HepG2 (cell line): ENCODE data around the gene NKAIN4. TPM values are rescaled to one million over a fixed set of nuclear protein-coding genes. Genes with fewer than 3 reads are reported as not detected.

Experiments used
- ATAC-seq: fragments of 200-7000 bp; cut with Tn5 transposase; 3 replicates; pipeline ENCODE4 v1.9.1; 2020; ENCODE audit warnings: mild to moderate bottlenecking, moderate library complexity
- BruUV-seq: library from RNA; stranded (reverse); fragments of 400-500 nt; replicated peaks from 2 replicates; lab custom pipeline; 2021; lab: Mats Ljungman, UMichigan
- CTCF ChIA-PET: fragments of 300-600 bp; formaldehyde crosslinking; extraction: SDS; loops from one replicate; lab custom pipeline; 2021; ENCODE audit warnings: low total read pairs, inconsistent platforms, low intra/inter-chr PET ratio; lab: Yijun Ruan, JAX
- POLR2A ChIA-PET: fragments of 350-600 bp; sonication (Branson Sonifier 250); formaldehyde crosslinking; loops from one replicate; lab custom pipeline; 2020; ENCODE audit warnings: antibody characterized with exemption, inconsistent platforms; lab: Yijun Ruan, JAX
- DNase-seq: peaks from one replicate; pipeline ENCODE4 v3.0.0-alpha.2; 2015; ENCODE audit warnings: low spot score
- FAIRE-seq: peaks from 3 replicates; lab custom pipeline; 2011; peaks lifted over from hg19 to GRCh38; lab: Jason Lieb, UNC
- H2AFZ ChIP-seq: one replicate; pipeline ENCODE4 v1.6.1; 2011; ENCODE audit warnings: low read length, inconsistent platforms
- H3K27ac ChIP-seq: fragments of 300-600 bp; 3 replicates; pipeline ENCODE4 v1.8.0; 2011; ENCODE audit warnings: mixed run types, mild to moderate bottlenecking, mixed read lengths, low read length, inconsistent platforms; ENCODE audit not compliant: insufficient read depth; ENCODE audit errors: extremely low read length
- H3K27me3 ChIP-seq, 2 experiments: fragments of 200-600 bp in 1 of 2; 2 replicates in 1 of 2; 3 replicates in 1 of 2; pipeline versions ENCODE4 v1.6.0 to v1.8.0; 2011; ENCODE audit warnings: low read length in 2 of 2, mild to moderate bottlenecking in 2 of 2, moderate library complexity in 2 of 2, inconsistent platforms in 1 of 2; ENCODE audit not compliant: insufficient read depth in 2 of 2, control insufficient read depth in 1 of 2
- H3K36me3 ChIP-seq, 2 experiments: fragments of 200-600 bp in 1 of 2; replicated peaks in 1 of 2; 2 replicates in 1 of 2; 3 replicates in 1 of 2; pipeline versions ENCODE4 v1.5.1 to v1.8.0; 2011; ENCODE audit warnings: low read length in 2 of 2, inconsistent platforms in 1 of 2; ENCODE audit not compliant: insufficient read depth in 2 of 2, control insufficient read depth in 1 of 2
- H3K4me1 ChIP-seq: 2 replicates; pipeline ENCODE4 v1.5.1; 2012; ENCODE audit warnings: low read length, inconsistent platforms; ENCODE audit not compliant: insufficient read depth
- H3K4me2 ChIP-seq: 2 replicates; pipeline ENCODE4 v1.6.0; 2011; ENCODE audit warnings: low read depth, low read length, inconsistent platforms
- H3K4me3 ChIP-seq, 3 experiments: fragments of 200-600 bp in 1 of 3; sonication (generic), shearing (Covaris generic) in 1 of 3; replicated peaks in 1 of 3; 2 replicates each; pipeline ENCODE4 v1.5.1; 2011 to 2016; ENCODE audit warnings: low read length in 3 of 3, inconsistent platforms in 2 of 3, low read depth in 2 of 3, mild to moderate bottlenecking in 2 of 3, control low read depth in 1 of 3, mixed read lengths in 1 of 3; ENCODE audit not compliant: insufficient read depth in 1 of 3
- H3K79me2 ChIP-seq: one replicate; pipeline ENCODE4 v1.6.1; 2011; ENCODE audit warnings: low read length, inconsistent platforms; ENCODE audit not compliant: insufficient read depth
- H3K9ac ChIP-seq: 2 replicates; pipeline ENCODE4 v1.6.0; 2011; ENCODE audit warnings: mild to moderate bottlenecking, low read depth, low read length, inconsistent platforms; ENCODE audit not compliant: insufficient read depth
- H3K9me3 ChIP-seq: 2 replicates; pipeline ENCODE4 v1.5.1; 2012; ENCODE audit warnings: mild to moderate bottlenecking, low read length
- H4K20me1 ChIP-seq: 2 replicates; pipeline ENCODE4 v1.6.0; 2011; ENCODE audit warnings: inconsistent platforms, mild to moderate bottlenecking, low read length, moderate library complexity; ENCODE audit not compliant: insufficient read depth
- AGO2 ChIP-seq: fragments of 200-400 bp; formaldehyde crosslinking; optimal IDR thresholded peaks from 2 replicates; pipeline ENCODE3; 2017; ENCODE audit warnings: mild to moderate bottlenecking, low read depth, low read length, moderate library complexity
- HDAC2 ChIP-seq: sonication (generic); formaldehyde crosslinking; IDR thresholded peaks from 2 replicates; pipeline ENCODE4 v1.4.0; 2020; ENCODE audit warnings: missing genetic modification reagents
- NFE2L2 ChIP-seq: fragments of 150-350 bp; IDR thresholded peaks from 2 replicates; pipeline ENCODE4 v1.6.1; 2014; ENCODE audit warnings: low read length
- ZNF224 ChIP-seq: sonication (generic); formaldehyde crosslinking; IDR thresholded peaks from 2 replicates; pipeline ENCODE4 v1.5.0; 2020; ENCODE audit warnings: mild to moderate bottlenecking, missing genetic modification reagents
- ZNF788 ChIP-seq: sonication (generic); formaldehyde crosslinking; IDR thresholded peaks from 2 replicates; pipeline ENCODE4 v1.5.0; 2020; ENCODE audit warnings: mild to moderate bottlenecking, missing genetic modification reagents, borderline replicate concordance
- ZUFSP ChIP-seq: sonication (generic); formaldehyde crosslinking; IDR thresholded peaks from 2 replicates; pipeline ENCODE4 v1.9.0; 2021; ENCODE audit warnings: missing genetic modification reagents, mild to moderate bottlenecking, borderline replicate concordance
- WGBS: methylation state at CpG from one replicate; pipeline ENCODE4 v1.1.6; 2017; ENCODE audit warnings: low lambda C conversion rate; 5-methylcytosine and 5-hydroxymethylcytosine counted together
- in situ Hi-C: cut with HindIII; loops from 2 replicates; pipeline ENCODE4 v1.10.0; 2017; ENCODE audit warnings: low pct_unique_long_range_greater_than_20kb; ENCODE audit not compliant: extremely low pct_ligation_motif_present
- intact Hi-C: fragments of 100-400 bp; cut with micrococcal nuclease; formaldehyde crosslinking; loops from one replicate; pipeline ENCODE4 v1.10.0; 2022; ENCODE audit not compliant: unreplicated experiment
- polyA plus RNA-seq, 8 experiments: library from polyadenylated mRNA; depleted of rRNA in 3 of 8; stranded (reverse) in 7 of 8; unstranded in 1 of 8; fragments of >200 nt; fragmentation: Illumina TruSeq in 4 of 8; extraction: Trizol in 4 of 8; gene quantifications; 2 replicates each; pipeline versions ENCODE4 v1.2.1 to v1.2.3, GENCODE V29; 2011 to 2016; ENCODE audit warnings: low read depth in 4 of 8, missing spikeins in 1 of 8, mixed read lengths in 1 of 8; ENCODE audit not compliant: insufficient read depth in 1 of 8
- total RNA-seq, 5 experiments: library from RNA; depleted of rRNA; stranded (reverse); fragments of >200 nt; fragmentation: Illumina TruSeq; extraction: Trizol; gene quantifications; 2 replicates each; pipeline ENCODE4 v1.2.3, GENCODE V29; 2016; ENCODE audit warnings: low read depth in 1 of 5
- TF ChIP-seq, protein P1 (sequence below): sonication (generic); formaldehyde crosslinking; IDR thresholded peaks from 2 replicates; pipeline ENCODE4 v1.5.1; 2020; ENCODE audit warnings: mild to moderate bottlenecking, missing genetic modification reagents, borderline replicate concordance

The NKAIN4 gene
- total and polyA plus RNA-seq, 2 of the 13 experiments (the other 11 are each of a cell fraction or from before 2014, with no cell fraction given): not detected

DNA sequence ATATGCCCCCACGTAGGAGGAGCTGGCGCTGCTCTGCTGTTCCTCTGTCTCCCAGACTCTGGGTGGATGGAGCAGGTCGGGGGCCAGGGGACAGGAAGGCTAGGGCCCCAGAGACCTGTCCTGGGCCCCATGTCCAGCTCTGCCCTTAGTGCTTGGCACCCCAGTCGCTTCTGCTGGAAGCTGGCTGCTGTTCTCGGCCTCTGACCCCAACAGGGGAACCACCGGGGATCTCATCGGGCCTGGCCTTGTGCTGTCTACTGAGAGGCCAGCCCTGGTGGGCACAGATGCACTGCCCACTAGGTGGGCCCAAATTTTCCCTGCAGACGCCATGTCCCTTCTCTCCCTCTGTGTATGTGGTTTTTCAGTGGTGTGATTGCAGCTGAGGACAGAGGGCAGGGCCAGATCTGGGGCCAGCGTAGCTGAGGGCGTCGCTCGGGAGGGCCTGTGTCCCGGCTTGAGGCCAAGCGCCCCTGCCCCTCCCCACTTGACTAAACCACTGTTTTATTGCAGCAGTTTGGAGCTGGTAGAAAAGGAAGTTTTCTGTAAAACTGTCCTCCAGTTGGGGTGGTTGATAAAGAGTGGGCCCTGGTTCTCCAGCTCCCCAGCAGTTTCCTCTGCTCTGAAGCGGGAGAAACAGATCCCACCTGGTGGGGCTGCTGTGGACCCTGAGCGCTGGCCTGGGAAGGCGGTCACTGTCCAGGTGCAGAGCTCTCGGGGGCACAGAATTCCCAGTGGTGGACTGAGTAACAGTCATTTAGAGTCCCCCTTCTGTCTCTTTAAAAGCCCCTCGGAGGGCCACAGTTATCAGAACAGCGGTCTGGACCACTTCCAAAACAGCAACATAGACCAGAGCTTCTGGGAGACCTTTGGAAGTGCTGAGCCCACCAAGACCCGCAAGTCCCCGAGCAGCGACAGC lies 32.8 kb upstream of the NKAIN4 start:
- no TSS peak for BruUV-seq
- H3K36me3 ChIP-seq: peaks cover 32 to 46% of the 10 kb centered on the region in 2 experiments
- peaks cover 15% of the 10 kb centered on the region for H3K4me1 ChIP-seq
- TF ChIP-seq, protein P1, sequence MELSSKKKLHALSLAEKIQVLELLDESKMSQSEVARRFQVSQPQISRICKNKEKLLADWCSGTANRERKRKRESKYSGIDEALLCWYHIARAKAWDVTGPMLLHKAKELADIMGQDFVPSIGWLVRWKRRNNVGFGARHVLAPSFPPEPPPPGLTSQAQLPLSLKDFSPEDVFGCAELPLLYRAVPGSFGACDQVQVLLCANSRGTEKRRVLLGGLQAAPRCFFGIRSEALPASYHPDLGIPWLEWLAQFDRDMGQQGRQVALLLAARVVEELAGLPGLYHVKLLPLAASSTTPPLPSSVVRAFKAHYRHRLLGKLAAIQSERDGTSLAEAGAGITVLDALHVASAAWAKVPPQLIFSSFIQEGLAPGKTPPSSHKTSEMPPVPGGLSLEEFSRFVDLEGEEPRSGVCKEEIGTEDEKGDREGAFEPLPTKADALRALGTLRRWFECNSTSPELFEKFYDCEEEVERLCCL (CRISPR knock-in tag): no peak
- TF ChIP-seq HDAC2 (no peak), NFE2L2 (no peak), ZUFSP (CRISPR knock-in tag) (no peak), AGO2 (no peak), ZNF788 (CRISPR knock-in tag) (0 out of 2 replicates have a peak, but pooled peaks have one; percentile 19), ZNF224 (CRISPR knock-in tag) (no peak)
- TF ChIP-seq, all 625 proteins: peak for 1
- Histone ChIP-seq H3K4me2 (no peak overlapping the region), H4K20me1 (peaks cover 7% of the 10 kb centered on the region; the same call in 1 of the 2 replicates), H3K9me3 (no peaks in the 10 kb centered on the region), H3K4me3 (no peak overlapping the region), H3K79me2 (no peaks in the 10 kb centered on the region), H3K27me3 (peaks cover 0 to 5% of the 10 kb centered on the region in 2 experiments; a peak in 2 of 5 replicates), H2AFZ (no peak overlapping the region), H3K27ac (no peak overlapping the region), H3K9ac (no peak overlapping the region)
- 96% methylated on average over 20 of the region's 23 CpGs for WGBS
- POLR2A ChIA-PET: no interaction called here
- DNase-seq (no peak), FAIRE-seq (no peak), ATAC-seq (no peak)
- in situ Hi-C loops: no loop called here
- intact Hi-C loops: no loop called here
- CTCF ChIA-PET: no interaction called here
